HEK293T (cell line): ENCODE data around the gene DNMT1.

Experiments used
- CTCF ChIA-PET: fragments of 350-600 bp; formaldehyde crosslinking; extraction: SDS; loops from one replicate; lab custom pipeline; 2021; ENCODE audit warnings: antibody characterized with exemption, inconsistent platforms; lab: Yijun Ruan, JAX
- POLR2A ChIA-PET: fragments of 350-600 bp; formaldehyde crosslinking; extraction: SDS; loops from one replicate; lab custom pipeline; 2020; ENCODE audit warnings: antibody characterized with exemption, inconsistent platforms; lab: Yijun Ruan, JAX
- DNase-seq: peaks from one replicate; pipeline ENCODE4 v3.0.0; 2012; ENCODE audit warnings: mixed read lengths; ENCODE audit errors: extremely low spot score
- ARNT ChIP-seq: fragments of 450-650 bp; IDR thresholded peaks from 2 replicates; pipeline ENCODE4 v1.6.1; 2017; ENCODE audit warnings: mild to moderate bottlenecking
- BHLHE40 ChIP-seq: fragments of 450-650 bp; IDR thresholded peaks from 2 replicates; pipeline ENCODE4 v1.6.1; 2016; ENCODE audit warnings: mild to moderate bottlenecking, moderate library complexity, borderline replicate concordance
- CTBP1 ChIP-seq: fragments of 450-650 bp; IDR thresholded peaks from 2 replicates; pipeline ENCODE4 v1.6.1; 2016; ENCODE audit warnings: borderline replicate concordance
- ELF4 ChIP-seq: fragments of 450-650 bp; IDR thresholded peaks from 2 replicates; pipeline ENCODE4 v1.6.1; 2017; ENCODE audit warnings: antibody characterized with exemption
- FOXA1 ChIP-seq: fragments of 450-650 bp; IDR thresholded peaks from 2 replicates; pipeline ENCODE4 v1.6.1; 2016; ENCODE audit warnings: mild to moderate bottlenecking
- FOXK2 ChIP-seq: fragments of 450-650 bp; IDR thresholded peaks from 2 replicates; pipeline ENCODE4 v1.6.1; 2016; ENCODE audit warnings: mild to moderate bottlenecking
- FOXM1 ChIP-seq: fragments of 450-650 bp; IDR thresholded peaks from 2 replicates; pipeline ENCODE4 v1.6.1; 2017; ENCODE audit warnings: mild to moderate bottlenecking, borderline replicate concordance
- HDGF ChIP-seq: fragments of 450-650 bp; IDR thresholded peaks from 2 replicates; pipeline ENCODE4 v1.6.1; 2017; ENCODE audit warnings: antibody characterized with exemption, borderline replicate concordance
- L3MBTL2 ChIP-seq: fragments of 450-650 bp; conservative IDR thresholded peaks from 2 replicates; pipeline ENCODE4 v1.6.1; 2016; ENCODE audit warnings: mild to moderate bottlenecking
- LEF1 ChIP-seq: fragments of 450-650 bp; IDR thresholded peaks from 2 replicates; pipeline ENCODE4 v1.6.1; 2017; ENCODE audit warnings: mild to moderate bottlenecking, borderline replicate concordance
- NFRKB ChIP-seq: fragments of 450-650 bp; IDR thresholded peaks from 2 replicates; pipeline ENCODE4 v1.6.1; 2016; ENCODE audit warnings: mild to moderate bottlenecking, moderate library complexity
- SP1 ChIP-seq: fragments of 450-650 bp; IDR thresholded peaks from 2 replicates; pipeline ENCODE4 v1.6.1; 2017
- SUZ12 ChIP-seq: fragments of 450-650 bp; IDR thresholded peaks from 2 replicates; pipeline ENCODE4 v1.6.1; 2016; ENCODE audit warnings: mild to moderate bottlenecking
- TARDBP ChIP-seq: fragments of 450-650 bp; IDR thresholded peaks from 2 replicates; pipeline ENCODE4 v1.6.1; 2016
- ZNF384 ChIP-seq: fragments of 450-650 bp; IDR thresholded peaks from 2 replicates; pipeline ENCODE4 v1.6.1; 2016
- TF ChIP-seq, protein P1 (sequence below): fragments of 450-650 bp; IDR thresholded peaks from 2 replicates; pipeline ENCODE4 v1.6.1; 2016

The DNMT1 gene

DNA sequence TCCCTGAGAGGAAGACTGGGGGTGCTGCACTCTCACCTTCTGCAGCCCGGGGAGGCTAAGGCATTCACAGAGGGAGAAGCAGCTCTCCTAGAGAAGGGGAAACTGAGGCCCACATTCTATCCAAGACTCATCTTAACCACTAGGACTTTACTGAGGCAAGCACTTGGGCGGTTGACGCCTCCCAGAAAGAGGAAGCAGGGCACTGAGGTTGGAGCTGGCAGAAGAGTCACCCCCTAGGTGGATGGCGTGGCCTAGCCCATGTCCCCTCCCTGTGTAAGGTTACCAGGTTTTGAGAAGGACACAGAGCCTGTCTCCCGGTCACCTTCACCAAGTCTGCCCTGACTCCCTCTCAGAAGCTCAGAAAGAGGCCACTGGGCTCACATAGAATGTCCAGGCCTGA lies 33.6 kb upstream of the DNMT1 start:
- TF ChIP-seq HDGF (no peak), BHLHE40 (no peak), ZNF384 (no peak), FOXA1 (no peak), CTBP1 (no peak), FOXM1 (no peak), TARDBP (no peak), ARNT (no peak), L3MBTL2 (no peak), SUZ12 (no peak), NFRKB (no peak), FOXK2 (no peak), LEF1 (no peak), ELF4 (no peak), SP1 (no peak)
- TF ChIP-seq, protein P1, sequence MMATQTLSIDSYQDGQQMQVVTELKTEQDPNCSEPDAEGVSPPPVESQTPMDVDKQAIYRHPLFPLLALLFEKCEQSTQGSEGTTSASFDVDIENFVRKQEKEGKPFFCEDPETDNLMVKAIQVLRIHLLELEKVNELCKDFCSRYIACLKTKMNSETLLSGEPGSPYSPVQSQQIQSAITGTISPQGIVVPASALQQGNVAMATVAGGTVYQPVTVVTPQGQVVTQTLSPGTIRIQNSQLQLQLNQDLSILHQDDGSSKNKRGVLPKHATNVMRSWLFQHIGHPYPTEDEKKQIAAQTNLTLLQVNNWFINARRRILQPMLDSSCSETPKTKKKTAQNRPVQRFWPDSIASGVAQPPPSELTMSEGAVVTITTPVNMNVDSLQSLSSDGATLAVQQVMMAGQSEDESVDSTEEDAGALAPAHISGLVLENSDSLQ = no peak
- ChIA-PET CTCF (interaction anchor here (0.8 to 1.3 kb wide), 4 partner anchors 8 to 132 kb away, joined by 4 to 8 read pairs (median 6); no protein-coding TSS in a partner anchor), POLR2A (interaction anchor here (0.7 kb wide), 1 partner anchor 33 kb away, joined by 3 read pairs; the partner anchor contains the start of gene DNMT1)
- DNase-seq = no peak

DNA sequence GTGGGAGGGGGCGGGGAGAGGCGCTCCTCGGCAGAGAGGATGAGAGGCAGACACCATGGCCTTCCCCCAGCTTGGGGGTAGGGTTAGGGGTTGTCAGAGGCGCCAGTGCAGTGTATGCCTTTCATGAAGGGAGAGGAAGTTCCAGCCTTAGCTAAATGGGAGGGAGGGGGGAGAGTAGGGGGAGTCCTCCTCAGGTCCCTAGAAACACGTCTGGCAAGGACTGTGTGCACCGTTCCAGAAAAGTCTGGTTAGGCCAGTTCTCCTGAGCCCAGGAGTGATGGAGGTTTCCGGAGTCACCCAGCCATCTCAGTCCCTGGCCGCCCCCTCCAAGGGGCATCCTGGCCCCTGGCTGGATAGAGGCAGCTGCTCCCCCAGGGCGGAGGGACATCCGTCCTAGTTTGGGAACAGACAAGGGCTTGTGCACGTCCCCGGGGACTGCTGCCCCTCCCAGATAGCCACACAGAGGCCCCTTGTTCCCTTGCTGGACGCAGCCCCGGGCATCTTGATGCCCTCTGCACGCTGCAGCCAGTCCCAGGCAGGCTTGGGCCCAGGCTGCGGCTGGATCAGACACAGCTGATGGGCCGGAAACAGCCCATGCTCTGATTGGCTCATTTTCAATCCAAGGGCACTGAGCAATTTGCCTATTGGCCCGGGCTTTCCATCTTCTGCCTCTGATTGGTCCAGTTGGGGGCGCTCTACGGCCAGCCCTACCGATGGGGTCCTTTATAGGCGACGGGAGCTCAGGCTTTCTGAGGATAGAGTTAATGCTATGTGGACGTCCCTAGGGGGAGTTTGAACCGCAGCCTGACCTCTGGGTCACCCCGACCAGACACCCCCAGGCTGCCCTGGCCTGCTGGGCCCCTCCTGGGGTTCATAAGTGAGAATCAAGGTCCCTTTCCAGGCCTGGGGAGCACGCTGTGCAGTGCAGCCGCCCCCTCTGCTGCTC lies 32.5 kb upstream of the DNMT1 start:
- ChIA-PET CTCF (interaction anchor here (1.0 kb wide), 1 partner anchor 20 kb away, joined by 3 read pairs; no protein-coding TSS in a partner anchor), POLR2A (no interaction called here)
- TF ChIP-seq ELF4 (no peak), ZNF384 (no peak), FOXA1 (no peak), ARNT (no peak), SP1 (no peak), BHLHE40 (no peak), SUZ12 (no peak), FOXK2 (no peak), LEF1 (no peak), TARDBP (no peak), HDGF (no peak), FOXM1 (no peak), CTBP1 (no peak), L3MBTL2 (no peak), NFRKB (no peak)
- TF ChIP-seq, protein P1 = no peak
- no peak for DNase-seq

DNA sequence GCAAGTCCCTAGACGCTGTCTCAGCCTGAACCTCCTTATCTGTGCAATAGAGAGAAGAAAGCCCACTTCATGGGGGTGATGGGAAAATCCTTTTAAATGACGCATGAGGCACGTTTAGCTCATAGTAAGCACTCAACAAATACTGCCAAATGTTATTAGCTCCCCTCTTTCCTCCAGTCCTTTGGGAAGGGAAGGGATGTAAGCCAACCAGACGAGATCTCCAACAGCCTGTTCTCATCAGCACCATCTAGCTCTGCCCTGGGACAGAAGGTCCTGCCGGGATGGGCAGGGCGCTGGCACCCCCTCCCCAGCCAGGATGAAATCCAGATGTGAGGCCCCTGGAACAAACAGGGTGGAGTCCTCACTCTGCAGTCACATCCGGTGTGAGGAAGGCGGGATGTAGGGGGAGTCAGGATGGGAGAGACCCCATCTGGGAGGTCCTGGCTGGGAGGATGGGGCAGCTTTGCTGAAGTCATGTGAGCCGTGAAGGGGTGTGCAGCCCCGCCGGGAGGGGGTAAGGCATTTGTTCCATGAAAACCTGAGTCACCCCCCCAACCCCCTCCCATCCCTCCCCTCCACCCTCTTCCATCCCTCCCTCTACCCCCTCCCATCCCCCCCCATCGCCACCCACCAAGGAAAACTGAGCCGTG lies 31.7 kb upstream of the DNMT1 start:
- CTCF ChIA-PET = interaction anchor here (1.0 to 1.5 kb wide), 2 partner anchors 21 to 24 kb away, joined by 3 to 5 read pairs; no protein-coding TSS in a partner anchor
- TF ChIP-seq NFRKB (no peak), HDGF (no peak), FOXK2 (no peak), SP1 (no peak)
- TF ChIP-seq, protein P1 = no peak
- POLR2A ChIA-PET = no interaction called here
- DNase-seq = no peak

DNA sequence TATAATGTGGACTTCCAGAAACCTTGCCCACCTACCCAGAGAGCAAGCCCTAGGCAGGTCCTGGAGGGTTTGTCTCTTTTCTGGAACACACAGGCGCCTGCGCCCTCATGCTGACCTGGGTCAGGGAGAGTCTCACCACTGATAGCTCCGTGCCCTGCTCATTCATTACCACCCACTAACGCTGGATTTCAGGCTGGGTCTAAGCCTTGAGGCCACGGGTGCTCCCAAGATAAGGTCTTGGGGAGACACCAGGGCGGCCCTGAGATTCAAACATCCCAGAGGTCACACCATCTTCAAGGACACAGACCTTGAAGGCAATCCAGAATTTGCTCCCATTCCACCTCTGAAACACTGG lies 31.2 kb upstream of the DNMT1 start:
- ChIA-PET CTCF (interaction anchor here (1.5 kb wide), 1 partner anchor 24 kb away, joined by 5 read pairs; no protein-coding TSS in a partner anchor), POLR2A (no interaction called here)
- TF ChIP-seq ZNF384 = no peak
- TF ChIP-seq, protein P1 = no peak
- TF ChIP-seq L3MBTL2 = no peak
- no peak for TF ChIP-seq FOXM1
- TF ChIP-seq ELF4 = no peak
- no peak for TF ChIP-seq CTBP1
- TF ChIP-seq LEF1 = no peak
- TF ChIP-seq TARDBP = no peak
- no peak for TF ChIP-seq SP1
- no peak for TF ChIP-seq SUZ12
- no peak for TF ChIP-seq BHLHE40
- TF ChIP-seq NFRKB = no peak
- TF ChIP-seq HDGF = no peak
- TF ChIP-seq ARNT = no peak
- no peak for DNase-seq
